B cell (primary cell): Measurements from ENCODE around the gene MYH7.

ENCODE experiments used
- EZH2 ChIP-seq: IDR thresholded peaks from 2 replicates; pipeline ENCODE4 v1.6.1; 2012; ENCODE audit warnings: borderline replicate concordance, low read depth, mild to moderate bottlenecking, moderate library complexity, low read length; ENCODE audit not compliant: insufficient read depth, poor library complexity, severe bottlenecking
- TF ChIP-seq, protein P1 (sequence below): fragments of 200-600 bp; IDR thresholded peaks from one replicate; pipeline ENCODE4 v1.8.0; 2022; ENCODE audit warnings: antibody characterized with exemption, mild to moderate bottlenecking

DNA sequence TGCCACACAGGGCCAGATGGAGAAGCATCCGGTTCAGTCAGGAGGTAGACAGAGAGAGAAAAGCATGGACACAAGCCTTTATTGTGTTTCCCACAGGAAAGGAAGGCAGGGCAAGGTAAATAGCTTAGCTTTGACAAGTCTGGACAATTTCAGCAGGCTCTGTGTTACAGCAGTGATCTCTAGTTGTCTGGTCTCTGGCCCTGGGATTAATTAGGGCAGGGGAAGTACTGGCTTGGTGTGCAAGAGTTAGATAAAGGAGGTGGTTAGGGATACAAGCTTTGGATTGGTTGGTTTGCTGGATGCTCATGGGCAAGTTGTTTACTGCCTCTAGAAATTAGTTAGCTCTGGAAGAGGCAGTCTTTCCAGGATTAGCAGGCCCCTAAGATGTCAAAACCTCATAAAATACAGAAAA lies 19.0 kb upstream of the MYH7 start:
- TF ChIP-seq, protein P1, sequence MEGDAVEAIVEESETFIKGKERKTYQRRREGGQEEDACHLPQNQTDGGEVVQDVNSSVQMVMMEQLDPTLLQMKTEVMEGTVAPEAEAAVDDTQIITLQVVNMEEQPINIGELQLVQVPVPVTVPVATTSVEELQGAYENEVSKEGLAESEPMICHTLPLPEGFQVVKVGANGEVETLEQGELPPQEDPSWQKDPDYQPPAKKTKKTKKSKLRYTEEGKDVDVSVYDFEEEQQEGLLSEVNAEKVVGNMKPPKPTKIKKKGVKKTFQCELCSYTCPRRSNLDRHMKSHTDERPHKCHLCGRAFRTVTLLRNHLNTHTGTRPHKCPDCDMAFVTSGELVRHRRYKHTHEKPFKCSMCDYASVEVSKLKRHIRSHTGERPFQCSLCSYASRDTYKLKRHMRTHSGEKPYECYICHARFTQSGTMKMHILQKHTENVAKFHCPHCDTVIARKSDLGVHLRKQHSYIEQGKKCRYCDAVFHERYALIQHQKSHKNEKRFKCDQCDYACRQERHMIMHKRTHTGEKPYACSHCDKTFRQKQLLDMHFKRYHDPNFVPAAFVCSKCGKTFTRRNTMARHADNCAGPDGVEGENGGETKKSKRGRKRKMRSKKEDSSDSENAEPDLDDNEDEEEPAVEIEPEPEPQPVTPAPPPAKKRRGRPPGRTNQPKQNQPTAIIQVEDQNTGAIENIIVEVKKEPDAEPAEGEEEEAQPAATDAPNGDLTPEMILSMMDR: no peak
- TF ChIP-seq EZH2: no peak
